Lung (tissue), 12 donors: ENCODE data around the gene UCHL1. TPM values are rescaled to one million over a fixed set of nuclear protein-coding genes. Genes with fewer than 3 reads are reported as not detected.

Experiments
- ATAC-seq: fragments of 200-7000 bp; cut with Tn5 transposase; one replicate; pipeline ENCODE4 v1.9.1; 2020; ENCODE audit warnings: moderate number of reproducible peaks; ENCODE audit not compliant: insufficient read depth, low FRiP score
- DNase-seq, 3 donors: peaks; one replicate each; pipeline ENCODE4 v3.0.0-alpha.2; 2013 to 2017
- H3K27ac ChIP-seq, 2 donors: one replicate each; pipeline ENCODE4 v1.5.1; 2013; ENCODE audit warnings: mild to moderate bottlenecking in 2 of 2, moderate library complexity in 2 of 2, control low read depth in 1 of 2, inconsistent platforms in 1 of 2, low read depth in 1 of 2, low read length in 1 of 2
- H3K27me3 ChIP-seq, 3 donors: one replicate each; pipeline ENCODE4 v1.5.1; 2013; ENCODE audit warnings: low read length in 2 of 3; ENCODE audit not compliant: control insufficient read depth in 3 of 3, insufficient read depth in 3 of 3
- H3K36me3 ChIP-seq, 4 donors: one replicate each; pipeline ENCODE4 v1.5.1; 2013; ENCODE audit warnings: low read length in 4 of 4, mild to moderate bottlenecking in 1 of 4, moderate library complexity in 1 of 4; ENCODE audit not compliant: control insufficient read depth in 4 of 4, insufficient read depth in 4 of 4
- H3K4me1 ChIP-seq, 5 donors: one replicate each; pipeline ENCODE4 v1.5.1; 2013; ENCODE audit warnings: low read length in 5 of 5, mild to moderate bottlenecking in 2 of 5, moderate library complexity in 1 of 5; ENCODE audit not compliant: control insufficient read depth in 5 of 5, insufficient read depth in 5 of 5
- H3K4me3 ChIP-seq: one replicate; pipeline ENCODE4 v1.5.1; 2013; ENCODE audit warnings: mild to moderate bottlenecking, control low read depth, moderate library complexity
- H3K9ac ChIP-seq, 2 donors: one replicate each; pipeline ENCODE4 v1.5.1; 2013; ENCODE audit warnings: low read length in 2 of 2, control low read depth in 1 of 2; ENCODE audit not compliant: insufficient read depth in 1 of 2
- H3K9me3 ChIP-seq, 4 donors: one replicate each; pipeline ENCODE4 v1.5.1; 2013; ENCODE audit warnings: low read length in 3 of 4, mild to moderate bottlenecking in 1 of 4, moderate library complexity in 1 of 4; ENCODE audit not compliant: control insufficient read depth in 4 of 4, insufficient read depth in 3 of 4
- WGBS, 2 donors: extraction: QIAGEN DNeasy Blood & Tissue Kit; methylation state at CpG; one replicate each; pipeline ENCODE4 v1.1.7; 2013; 5-methylcytosine and 5-hydroxymethylcytosine counted together
- polyA plus RNA-seq, 2 donors: library from polyadenylated mRNA; stranded (reverse); fragments of 200-250 nt; gene quantifications; one replicate each; pipeline ENCODE4 v1.2.1, GENCODE V29; 2013
- total RNA-seq, 2 donors: library from RNA; depleted of rRNA in 1 of 2; stranded (reverse); fragments of >200 nt in 1 of 2; gene quantifications; one replicate each; pipeline ENCODE4 v1.2.1, GENCODE V29; 2014 to 2021
- TF ChIP-seq, protein P1 (sequence below): IDR thresholded peaks from 2 replicates; pipeline ENCODE4 v1.5.1; 2012; ENCODE audit warnings: mild to moderate bottlenecking; ENCODE audit errors: control extremely low read depth, extremely low read depth
- donor health status: control.
- donor health status: control.
- donor health status: Bipolar disorder and iron deficiency.
- donor health status: healthy.
- donor health status: DM: yes; HTN: yes; CAD: no.

UCHL1 gene
- total and polyA plus RNA-seq, 4 donors, result 6.9 to 38.2 (median 13.5) TPM

DNA sequence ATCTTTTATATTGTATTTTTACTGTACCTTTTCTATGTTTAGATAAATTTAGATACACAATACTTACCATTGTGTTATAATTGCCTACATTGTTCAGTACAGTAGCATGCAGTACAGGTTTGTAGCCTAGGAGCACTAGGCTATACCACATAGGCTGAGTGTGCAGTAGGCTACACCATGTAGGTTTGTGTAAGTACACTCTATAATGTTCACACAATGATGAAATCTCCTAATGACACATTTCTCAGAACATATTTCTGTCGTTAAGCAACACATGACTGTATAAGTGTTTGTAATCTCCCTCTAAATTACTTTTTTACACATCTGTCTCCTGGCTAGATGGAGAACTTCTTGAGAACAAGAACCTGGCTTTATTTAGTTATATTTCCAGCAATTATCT, 40.3 kb downstream of the UCHL1 start:
- TF ChIP-seq, protein P1, sequence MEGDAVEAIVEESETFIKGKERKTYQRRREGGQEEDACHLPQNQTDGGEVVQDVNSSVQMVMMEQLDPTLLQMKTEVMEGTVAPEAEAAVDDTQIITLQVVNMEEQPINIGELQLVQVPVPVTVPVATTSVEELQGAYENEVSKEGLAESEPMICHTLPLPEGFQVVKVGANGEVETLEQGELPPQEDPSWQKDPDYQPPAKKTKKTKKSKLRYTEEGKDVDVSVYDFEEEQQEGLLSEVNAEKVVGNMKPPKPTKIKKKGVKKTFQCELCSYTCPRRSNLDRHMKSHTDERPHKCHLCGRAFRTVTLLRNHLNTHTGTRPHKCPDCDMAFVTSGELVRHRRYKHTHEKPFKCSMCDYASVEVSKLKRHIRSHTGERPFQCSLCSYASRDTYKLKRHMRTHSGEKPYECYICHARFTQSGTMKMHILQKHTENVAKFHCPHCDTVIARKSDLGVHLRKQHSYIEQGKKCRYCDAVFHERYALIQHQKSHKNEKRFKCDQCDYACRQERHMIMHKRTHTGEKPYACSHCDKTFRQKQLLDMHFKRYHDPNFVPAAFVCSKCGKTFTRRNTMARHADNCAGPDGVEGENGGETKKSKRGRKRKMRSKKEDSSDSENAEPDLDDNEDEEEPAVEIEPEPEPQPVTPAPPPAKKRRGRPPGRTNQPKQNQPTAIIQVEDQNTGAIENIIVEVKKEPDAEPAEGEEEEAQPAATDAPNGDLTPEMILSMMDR, result no peak
- H3K4me1 ChIP-seq, result peaks cover 0 to 4% (median 0%) of the 10 kb centered on the region in 5 donors
- H3K9ac ChIP-seq, result no peak overlapping the region
- DNase-seq, result no peak
- no peaks in the 10 kb centered on the region for H3K36me3 ChIP-seq
- H3K9me3 ChIP-seq, result peaks cover 0 to 7% (median 2%) of the 10 kb centered on the region in 4 donors
- WGBS, 2 donors, result 49 to 61% methylated on average over 1 of the region's 1 CpG
- H3K4me3 ChIP-seq, result no peak overlapping the region
- H3K27ac ChIP-seq, result no peak overlapping the region
- no peak for ATAC-seq
- H3K27me3 ChIP-seq, result no peaks in the 10 kb centered on the region

GRCh38 chr4:41297832-41298231, 41.1 kb downstream of the UCHL1 start:
- no peak overlapping the region for H3K27ac ChIP-seq
- ATAC-seq, result no peak
- no peaks in the 10 kb centered on the region for H3K27me3 ChIP-seq
- H3K36me3 ChIP-seq, result no peaks in the 10 kb centered on the region
- no peak for DNase-seq
- 24 to 31% methylated on average over 2 of the region's 2 CpGs for WGBS, 2 donors
- peaks cover 0 to 7% (median 2%) of the 10 kb centered on the region in 4 donors for H3K9me3 ChIP-seq
- no peak overlapping the region for H3K4me3 ChIP-seq
- peaks cover 0 to 4% (median 0%) of the 10 kb centered on the region in 5 donors for H3K4me1 ChIP-seq
- H3K9ac ChIP-seq, result no peak overlapping the region
- TF ChIP-seq, protein P1, result no peak

DNA sequence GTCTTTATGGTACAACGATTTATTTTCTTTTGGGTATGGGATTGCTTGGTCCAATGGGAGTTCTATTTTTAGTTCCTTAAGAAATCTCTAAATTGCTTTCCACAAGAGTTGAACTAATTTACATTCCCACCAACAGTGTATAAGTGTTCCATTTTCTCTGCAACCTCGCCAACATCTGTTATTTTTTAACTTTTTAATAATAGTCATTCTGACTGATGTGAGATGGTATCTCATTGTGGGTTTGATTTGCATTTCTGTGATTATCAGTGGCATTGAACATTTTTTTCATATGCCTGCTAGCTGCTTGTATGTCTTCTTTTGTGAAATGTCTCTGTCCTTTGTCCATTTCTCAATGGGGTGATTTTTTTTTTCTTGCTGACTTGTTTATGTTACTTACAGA, 42.8 kb downstream of the UCHL1 start:
- Histone ChIP-seq H3K4me1 (peaks cover 0 to 5% (median 2%) of the 10 kb centered on the region in 5 donors), H3K9me3 (peaks cover 0 to 6% (median 1%) of the 10 kb centered on the region in 4 donors), H3K9ac (no peak overlapping the region), H3K4me3 (no peak overlapping the region), H3K27me3 (no peaks in the 10 kb centered on the region), H3K27ac (no peak overlapping the region), H3K36me3 (no peaks in the 10 kb centered on the region)
- WGBS, 2 donors, result 63 to 78% methylated on average over 2 of the region's 2 CpGs
- TF ChIP-seq, protein P1, result no peak
- DNase-seq (no peak), ATAC-seq (no peak)

DNA sequence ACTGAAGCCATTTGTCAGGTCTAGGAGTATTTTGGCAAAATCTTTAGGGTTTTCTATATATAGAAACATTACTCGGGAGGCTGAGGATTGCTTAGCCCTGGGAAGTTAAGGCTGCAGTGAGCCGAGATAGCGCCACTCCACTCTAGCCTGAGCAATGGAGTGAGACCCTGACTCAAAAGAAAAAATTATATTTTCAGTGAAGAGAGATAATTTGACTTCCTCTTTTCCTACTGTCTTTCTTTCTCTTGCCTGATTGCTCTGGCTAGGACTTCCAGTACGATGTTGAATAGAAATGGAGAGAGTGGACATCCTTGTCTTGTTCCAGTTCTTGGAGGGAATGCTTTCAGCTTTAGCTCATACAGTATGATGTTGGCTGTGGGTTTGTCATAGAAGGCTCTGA, 44.4 kb downstream of the UCHL1 start:
- ATAC-seq (no peak), DNase-seq (no peak)
- Histone ChIP-seq H3K4me3 (no peak overlapping the region), H3K27me3 (no peaks in the 10 kb centered on the region), H3K27ac (no peak overlapping the region), H3K9me3 (no peaks in the 10 kb centered on the region), H3K36me3 (no peaks in the 10 kb centered on the region), H3K4me1 (peaks cover 0 to 10% (median 5%) of the 10 kb centered on the region in 5 donors), H3K9ac (no peak overlapping the region)
- WGBS, 2 donors, result 89 to 92% methylated on average over 4 of the region's 4 CpGs
- TF ChIP-seq, protein P1, result no peak
